DMS53 treated with DMSO at 0.1 percent for 48 hours (cell line): ENCODE results near the gene MED14.

Experiments
- DNase-seq: peaks from one replicate; lab custom pipeline; 2025; ENCODE audit not compliant: unreplicated experiment; lab: John Stamatoyannopoulos, UW

MED14 gene

GRCh38 chrX:40729598-40730584 is 5.5 kb downstream of the MED14 start:
- no peak for DNase-seq

GRCh38 chrX:40727581-40728252 is 7.6 kb downstream of the MED14 start:
- no peak for DNase-seq

GRCh38 chrX:40727093-40727492 is 8.2 kb downstream of the MED14 start:
- DNase-seq = no peak

- no peak for DNase-seq
Observed at GRCh38 chrX:40722930-40723329, 12.4 kb downstream of the MED14 start.

GRCh38 chrX:40721489-40722106 is 13.7 kb downstream of the MED14 start:
- no peak for DNase-seq

- no peak for DNase-seq
Observed at GRCh38 chrX:40720792-40721191, 14.6 kb downstream of the MED14 start.

GRCh38 chrX:40720339-40720738 is 15.0 kb downstream of the MED14 start:
- no peak for DNase-seq

GRCh38 chrX:40719731-40720130 is 15.6 kb downstream of the MED14 start:
- DNase-seq = no peak

GRCh38 chrX:40719218-40719617 is 16.1 kb downstream of the MED14 start:
- DNase-seq = no peak

- DNase-seq = peak; percentile 16
Observed at GRCh38 chrX:40709395-40709794, 25.9 kb downstream of the MED14 start.

- no peak for DNase-seq
Observed at GRCh38 chrX:40705658-40706312, 29.6 kb downstream of the MED14 start.

- DNase-seq = no peak
Observed at GRCh38 chrX:40700640-40701342, 34.6 kb downstream of the MED14 start.

- no peak for DNase-seq
Observed at GRCh38 chrX:40698851-40699250, 36.5 kb downstream of the MED14 start.

GRCh38 chrX:40694802-40695201 is 40.5 kb downstream of the MED14 start:
- DNase-seq = no peak

GRCh38 chrX:40688929-40689328 is 46.4 kb downstream of the MED14 start:
- no peak for DNase-seq

- DNase-seq = no peak
Observed at GRCh38 chrX:40687169-40687568, 48.2 kb downstream of the MED14 start.

GRCh38 chrX:40685362-40685918 is 49.9 kb downstream of the MED14 start:
- DNase-seq = no peak

GRCh38 chrX:40684092-40684491 is 51.2 kb downstream of the MED14 start:
- DNase-seq = no peak

GRCh38 chrX:40683245-40683644 is 52.1 kb downstream of the MED14 start:
- no peak for DNase-seq

GRCh38 chrX:40671126-40671525 is 64.2 kb downstream of the MED14 start:
- DNase-seq = no peak
